Activated T-helper 17 cell treated with anti-CD3 and anti-CD28 coated beads, Interleukin-2, amount 50 U/mL, for 72 hours (primary cell): Measurements from ENCODE around the gene TSHZ2. TPM values are rescaled to one million over a fixed set of nuclear protein-coding genes. Genes with fewer than 3 reads are reported as not detected.

Source experiments
- ATAC-seq: fragments of 150-1000 bp; cut with Tn5 transposase; replicated peaks from 2 replicates; pipeline ENCODE4 v1.10.0; 2021; ENCODE audit warnings: mild to moderate bottlenecking, moderate library complexity
- H3K27ac Mint-ChIP-seq: one replicate; pipeline ENCODE4 v1.8.0; 2022; ENCODE audit warnings: mixed read lengths
- H3K27me3 Mint-ChIP-seq: one replicate; pipeline ENCODE4 v1.8.0; 2022; ENCODE audit warnings: mixed read lengths
- H3K36me3 Mint-ChIP-seq: one replicate; pipeline ENCODE4 v1.8.0; 2022; ENCODE audit warnings: low read depth, mild to moderate bottlenecking, mixed read lengths
- H3K4me1 Mint-ChIP-seq: one replicate; pipeline ENCODE4 v1.8.0; 2022; ENCODE audit warnings: mixed read lengths
- H3K4me3 Mint-ChIP-seq: one replicate; pipeline ENCODE4 v1.8.0; 2022; ENCODE audit warnings: mild to moderate bottlenecking, mixed read lengths
- H3K9me3 Mint-ChIP-seq: one replicate; pipeline ENCODE4 v1.8.0; 2022; ENCODE audit warnings: mixed read lengths
- total RNA-seq, 2 donors: library from RNA; stranded (reverse); gene quantifications; one replicate each; pipeline ENCODE4 v1.2.3, GENCODE V29; 2022

TSHZ2 gene
- total RNA-seq, 2 donors from 2014 or later = 29.8 to 58.2 TPM

GRCh38 chr20:53370345-53370961 lies 398.3 kb downstream of the TSHZ2 start:
- H3K4me3 Mint-ChIP-seq = no peak overlapping the region
- H3K9me3 Mint-ChIP-seq = no peaks in the 10 kb centered on the region
- ATAC-seq = no peak
- no peaks in the 10 kb centered on the region for H3K4me1 Mint-ChIP-seq
- H3K36me3 Mint-ChIP-seq = no peaks in the 10 kb centered on the region
- H3K27me3 Mint-ChIP-seq = no peaks in the 10 kb centered on the region
- no peak overlapping the region for H3K27ac Mint-ChIP-seq

DNA sequence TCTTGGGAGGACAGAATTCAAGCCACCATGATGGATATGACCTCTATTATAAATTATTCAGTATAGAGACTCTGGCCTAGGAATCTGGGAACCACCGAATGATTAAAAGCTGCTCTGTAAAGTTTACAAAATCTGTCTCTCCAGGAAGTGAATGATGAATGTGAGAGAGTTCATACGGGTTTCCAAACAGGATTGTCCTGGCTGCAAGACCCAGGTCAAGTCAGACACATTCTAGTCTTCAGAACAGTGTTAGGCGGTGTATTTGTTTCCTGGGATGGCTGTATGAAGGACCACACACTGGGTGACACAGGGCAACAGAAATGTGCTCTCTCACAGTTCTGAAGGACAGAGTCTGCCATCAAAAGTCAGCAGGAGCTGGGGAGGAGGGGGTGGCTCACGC lies 399.1 kb downstream of the TSHZ2 start:
- peaks cover 4% of the 10 kb centered on the region for H3K9me3 Mint-ChIP-seq
- no peaks in the 10 kb centered on the region for H3K27me3 Mint-ChIP-seq
- ATAC-seq = no peak
- no peaks in the 10 kb centered on the region for H3K4me1 Mint-ChIP-seq
- H3K27ac Mint-ChIP-seq = no peak overlapping the region
- H3K4me3 Mint-ChIP-seq = no peak overlapping the region
- H3K36me3 Mint-ChIP-seq = no peaks in the 10 kb centered on the region

GRCh38 chr20:53376021-53376420 lies 403.9 kb downstream of the TSHZ2 start:
- Mint-ChIP-seq H3K27me3 (no peaks in the 10 kb centered on the region), H3K27ac (no peak overlapping the region), H3K4me1 (no peaks in the 10 kb centered on the region), H3K9me3 (peaks cover 4% of the 10 kb centered on the region), H3K36me3 (no peaks in the 10 kb centered on the region), H3K4me3 (no peak overlapping the region)
- ATAC-seq = no peak

GRCh38 chr20:53379014-53379832 lies 407.1 kb downstream of the TSHZ2 start:
- no peak for ATAC-seq
- Mint-ChIP-seq H3K9me3 (peaks cover 4% of the 10 kb centered on the region), H3K4me3 (no peak overlapping the region), H3K36me3 (no peaks in the 10 kb centered on the region), H3K27me3 (no peaks in the 10 kb centered on the region), H3K27ac (no peak overlapping the region), H3K4me1 (no peaks in the 10 kb centered on the region)

- ATAC-seq = no peak
- no peak overlapping the region for H3K4me3 Mint-ChIP-seq
These were observed 407.6 kb downstream of the TSHZ2 start for GRCh38 chr20:53379833-53380120.

GRCh38 chr20:53381568-53382262 lies 409.6 kb downstream of the TSHZ2 start:
- H3K9me3 Mint-ChIP-seq = no peaks in the 10 kb centered on the region
- H3K27ac Mint-ChIP-seq = no peak overlapping the region
- no peaks in the 10 kb centered on the region for H3K27me3 Mint-ChIP-seq
- no peak overlapping the region for H3K4me3 Mint-ChIP-seq
- H3K4me1 Mint-ChIP-seq = no peaks in the 10 kb centered on the region
- ATAC-seq = peak; percentile 70
- H3K36me3 Mint-ChIP-seq = no peaks in the 10 kb centered on the region

More at GRCh38 chr20:53379833-53380120, 407.6 kb downstream of the TSHZ2 start:
- Mint-ChIP-seq H3K9me3 (peaks cover 4% of the 10 kb centered on the region), H3K27me3 (no peaks in the 10 kb centered on the region), H3K27ac (no peak overlapping the region), H3K4me1 (no peaks in the 10 kb centered on the region), H3K36me3 (no peaks in the 10 kb centered on the region)

- no peaks in the 10 kb centered on the region for H3K27me3 Mint-ChIP-seq
- no peaks in the 10 kb centered on the region for H3K4me1 Mint-ChIP-seq
- H3K4me3 Mint-ChIP-seq = no peak overlapping the region
- ATAC-seq = no peak
- H3K36me3 Mint-ChIP-seq = no peaks in the 10 kb centered on the region
- H3K27ac Mint-ChIP-seq = no peak overlapping the region
- H3K9me3 Mint-ChIP-seq = no peaks in the 10 kb centered on the region
These were observed 410.2 kb downstream of the TSHZ2 start for GRCh38 chr20:53382263-53382844.

DNA sequence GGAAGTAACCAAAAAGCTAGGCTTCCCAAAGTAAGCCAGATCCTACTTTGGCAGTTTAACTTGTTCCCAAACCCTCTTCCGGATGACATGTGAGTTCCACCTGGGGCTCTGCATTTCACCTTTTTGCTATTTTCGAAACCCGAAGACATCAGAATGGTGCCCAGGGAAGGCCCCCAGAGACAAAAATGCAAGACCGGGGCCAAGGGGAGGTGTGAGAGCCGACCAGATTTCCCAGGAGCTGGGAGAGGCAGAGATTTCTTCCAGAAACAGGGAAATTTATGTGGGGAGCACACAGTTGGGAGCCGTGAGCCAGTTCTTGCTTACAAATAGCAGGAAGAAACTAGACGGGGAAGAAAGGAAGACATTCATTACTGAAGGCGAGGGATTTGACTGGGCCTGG lies 411.8 kb downstream of the TSHZ2 start:
- H3K9me3 Mint-ChIP-seq = no peaks in the 10 kb centered on the region
- no peaks in the 10 kb centered on the region for H3K36me3 Mint-ChIP-seq
- no peaks in the 10 kb centered on the region for H3K4me1 Mint-ChIP-seq
- ATAC-seq = no peak
- H3K4me3 Mint-ChIP-seq = no peak overlapping the region
- no peak overlapping the region for H3K27ac Mint-ChIP-seq
- H3K27me3 Mint-ChIP-seq = no peaks in the 10 kb centered on the region

DNA sequence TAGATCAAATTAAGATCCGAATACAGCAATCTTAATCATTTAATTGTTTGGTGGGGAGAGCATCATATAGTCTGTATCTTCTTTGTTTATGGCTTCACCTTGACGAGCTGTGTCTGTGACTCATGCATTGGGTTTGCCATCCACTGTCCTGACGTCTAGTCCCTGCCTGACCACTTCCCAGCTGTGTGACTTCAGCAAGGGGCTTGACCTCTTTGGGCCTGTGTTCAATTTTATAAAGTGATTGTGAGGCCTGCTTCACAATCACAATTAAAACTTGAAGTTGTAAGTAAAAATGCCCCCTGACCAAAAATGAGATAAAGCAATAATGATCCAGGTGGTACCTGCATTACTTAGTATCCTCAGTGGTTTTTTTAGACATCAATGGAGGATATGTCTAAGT lies 412.2 kb downstream of the TSHZ2 start:
- H3K4me3 Mint-ChIP-seq = no peak overlapping the region
- H3K36me3 Mint-ChIP-seq = no peaks in the 10 kb centered on the region
- no peak overlapping the region for H3K27ac Mint-ChIP-seq
- H3K9me3 Mint-ChIP-seq = no peaks in the 10 kb centered on the region
- no peak for ATAC-seq
- H3K4me1 Mint-ChIP-seq = no peaks in the 10 kb centered on the region
- no peaks in the 10 kb centered on the region for H3K27me3 Mint-ChIP-seq

- Mint-ChIP-seq H3K27ac (no peak overlapping the region), H3K4me3 (no peak overlapping the region), H3K36me3 (no peaks in the 10 kb centered on the region), H3K9me3 (no peaks in the 10 kb centered on the region), H3K27me3 (no peaks in the 10 kb centered on the region), H3K4me1 (no peaks in the 10 kb centered on the region)
- no peak for ATAC-seq
These were observed 414.0 kb downstream of the TSHZ2 start for GRCh38 chr20:53385941-53386767.

GRCh38 chr20:53387983-53388675 lies 416.0 kb downstream of the TSHZ2 start:
- Mint-ChIP-seq H3K36me3 (no peaks in the 10 kb centered on the region), H3K4me1 (no peaks in the 10 kb centered on the region), H3K27ac (no peak overlapping the region), H3K27me3 (no peaks in the 10 kb centered on the region), H3K9me3 (no peaks in the 10 kb centered on the region), H3K4me3 (no peak overlapping the region)
- peak; percentile 96 for ATAC-seq

- no peak for ATAC-seq
- Mint-ChIP-seq H3K27me3 (no peaks in the 10 kb centered on the region), H3K4me1 (no peaks in the 10 kb centered on the region), H3K9me3 (no peaks in the 10 kb centered on the region), H3K27ac (no peak overlapping the region), H3K36me3 (no peaks in the 10 kb centered on the region), H3K4me3 (no peak overlapping the region)
These were observed 417.6 kb downstream of the TSHZ2 start for GRCh38 chr20:53389516-53390300.

GRCh38 chr20:53390770-53391169 lies 418.6 kb downstream of the TSHZ2 start:
- H3K27me3 Mint-ChIP-seq = no peaks in the 10 kb centered on the region
- ATAC-seq = no peak

More at GRCh38 chr20:53390770-53391169, 418.6 kb downstream of the TSHZ2 start:
- no peak overlapping the region for H3K27ac Mint-ChIP-seq
- no peaks in the 10 kb centered on the region for H3K9me3 Mint-ChIP-seq
- H3K4me3 Mint-ChIP-seq = no peak overlapping the region
- H3K4me1 Mint-ChIP-seq = no peaks in the 10 kb centered on the region
- H3K36me3 Mint-ChIP-seq = no peaks in the 10 kb centered on the region
